IMR-90 (cell line): ENCODE measurements around the gene CERS6. TPM values are rescaled to one million over a fixed set of nuclear protein-coding genes. Genes with fewer than 3 reads are reported as not detected.

Experiments
- ATAC-seq: fragments of 200-7000 bp; cut with Tn5 transposase; 2 replicates; pipeline ENCODE4 v1.9.1; 2020; ENCODE audit warnings: low read depth, mild to moderate bottlenecking, moderate library complexity
- BruUV-seq: library from RNA; stranded (reverse); fragments of 400-500 nt; replicated peaks from 2 replicates; lab custom pipeline; 2021; lab: Mats Ljungman, UMichigan
- CTCF ChIA-PET: fragments of 300-600 bp; formaldehyde crosslinking; extraction: SDS; loops from one replicate; lab custom pipeline; 2021; ENCODE audit warnings: antibody characterized with exemption; lab: Yijun Ruan, JAX
- POLR2A ChIA-PET: fragments of 300-600 bp; sonication (Branson Sonifier 250); formaldehyde crosslinking; loops from one replicate; lab custom pipeline; 2022; ENCODE audit warnings: antibody characterized with exemption; ENCODE audit not compliant: unreplicated experiment; lab: Charles Lee
- DNase-seq: peaks from one replicate; pipeline ENCODE4 v3.0.0; 2013
- H2AFZ ChIP-seq: replicated peaks from 2 replicates; pipeline ENCODE3; 2013; ENCODE audit warnings: low read length, mild to moderate bottlenecking; ENCODE audit not compliant: poor library complexity
- H2AK5ac ChIP-seq: 2 replicates; pipeline ENCODE4 v1.6.1; 2013; ENCODE audit warnings: low read depth, low read length, inconsistent platforms
- H2AK9ac ChIP-seq: replicated peaks from 2 replicates; pipeline ENCODE3; 2013; ENCODE audit warnings: mild to moderate bottlenecking, low read depth, low read length, moderate library complexity; ENCODE audit not compliant: poor library complexity
- H2BK120ac ChIP-seq: 2 replicates; pipeline ENCODE4 v1.6.1; 2013; ENCODE audit warnings: low read depth, low read length, inconsistent platforms
- H2BK15ac ChIP-seq: 3 replicates; pipeline ENCODE4 v1.6.1; 2013; ENCODE audit warnings: low read depth, low read length, inconsistent platforms
- H2BK20ac ChIP-seq: 2 replicates; pipeline ENCODE4 v1.6.1; 2013; ENCODE audit warnings: low read depth, mild to moderate bottlenecking, inconsistent platforms, low read length, moderate library complexity
- H2BK5ac ChIP-seq: 2 replicates; pipeline ENCODE4 v1.6.1; 2013; ENCODE audit warnings: mild to moderate bottlenecking, low read depth, low read length, inconsistent platforms; ENCODE audit not compliant: poor library complexity, severe bottlenecking
- H3K14ac ChIP-seq: replicated peaks from 2 replicates; pipeline ENCODE4 v1.6.1; 2013; ENCODE audit warnings: low read depth, low read length, inconsistent platforms
- H3K18ac ChIP-seq: 2 replicates; pipeline ENCODE4 v1.6.1; 2013; ENCODE audit warnings: low read depth, low read length, control low read depth
- H3K23ac ChIP-seq: 2 replicates; pipeline ENCODE4 v1.6.1; 2013; ENCODE audit warnings: low read depth, low read length, inconsistent platforms
- H3K27ac ChIP-seq: 2 replicates; pipeline ENCODE4 v1.5.1; 2013; ENCODE audit warnings: mild to moderate bottlenecking, control low read depth, low read length; ENCODE audit not compliant: insufficient read depth
- H3K27me3 ChIP-seq: 2 replicates; pipeline ENCODE4 v1.6.1; 2013; ENCODE audit warnings: low read length; ENCODE audit not compliant: control insufficient read depth, insufficient read depth
- H3K36me3 ChIP-seq: 2 replicates; pipeline ENCODE4 v1.6.1; 2013; ENCODE audit warnings: low read length, mixed read lengths; ENCODE audit not compliant: control insufficient read depth, insufficient read depth
- H3K4ac ChIP-seq: 2 replicates; pipeline ENCODE4 v1.6.1; 2013; ENCODE audit warnings: low read depth, low read length, inconsistent platforms
- H3K4me1 ChIP-seq: 2 replicates; pipeline ENCODE4 v1.6.1; 2013; ENCODE audit warnings: low read length, mixed read lengths; ENCODE audit not compliant: control insufficient read depth, insufficient read depth
- H3K4me2 ChIP-seq: 2 replicates; pipeline ENCODE4 v1.6.1; 2013; ENCODE audit warnings: low read depth, mild to moderate bottlenecking, control low read depth, low read length, moderate library complexity
- H3K4me3 ChIP-seq: 2 replicates; pipeline ENCODE4 v1.5.1; 2013; ENCODE audit warnings: low read depth, mild to moderate bottlenecking, control low read depth, low read length, moderate library complexity; ENCODE audit not compliant: insufficient read depth
- H3K56ac ChIP-seq: 2 replicates; pipeline ENCODE4 v1.6.1; 2013; ENCODE audit warnings: low read length, inconsistent platforms; ENCODE audit not compliant: insufficient read depth; ENCODE audit errors: extremely low read depth
- H3K79me1 ChIP-seq, 2 experiments: 2 replicates each; pipeline ENCODE4 v1.6.1; 2013; ENCODE audit warnings: low read length in 2 of 2, inconsistent platforms in 1 of 2, low read depth in 1 of 2
- H3K9ac ChIP-seq: 2 replicates; pipeline ENCODE4 v1.6.1; 2013; ENCODE audit warnings: low read depth, low read length, control low read depth
- H3K9me1 ChIP-seq: 2 replicates; pipeline ENCODE4 v1.6.1; 2013; ENCODE audit warnings: low read length, inconsistent platforms; ENCODE audit not compliant: insufficient read depth
- H3K9me3 ChIP-seq: 2 replicates; pipeline ENCODE4 v1.6.1; 2013; ENCODE audit warnings: low read length; ENCODE audit not compliant: control insufficient read depth, insufficient read depth
- H4K20me1 ChIP-seq: 2 replicates; pipeline ENCODE4 v1.6.1; 2013; ENCODE audit warnings: low read length, inconsistent platforms; ENCODE audit not compliant: insufficient read depth
- H4K5ac ChIP-seq: 2 replicates; pipeline ENCODE4 v1.6.1; 2013; ENCODE audit warnings: mild to moderate bottlenecking, low read depth, low read length, control low read depth
- H4K8ac ChIP-seq, 2 experiments: 2 replicates each; pipeline ENCODE4 v1.6.1; 2013; ENCODE audit warnings: low read depth in 2 of 2, low read length in 2 of 2, control low read depth in 1 of 2, inconsistent platforms in 1 of 2
- H4K91ac ChIP-seq: 2 replicates; pipeline ENCODE4 v1.6.1; 2013; ENCODE audit warnings: low read depth, low read length, inconsistent platforms; ENCODE audit not compliant: insufficient read depth
- CHD1 ChIP-seq: IDR thresholded peaks from 2 replicates; pipeline ENCODE4 v1.6.1; 2012; ENCODE audit warnings: low read depth, low read length, improper control_type of control experiment
- FOS ChIP-seq: fragments of 150-350 bp; IDR thresholded peaks from 2 replicates; pipeline ENCODE4 v1.6.1; 2016; ENCODE audit warnings: low read depth, low read length
- MXI1 ChIP-seq: IDR thresholded peaks from 2 replicates; pipeline ENCODE4 v1.6.1; 2012; ENCODE audit warnings: low read depth, mild to moderate bottlenecking, low read length, moderate library complexity, borderline replicate concordance
- POLR2A ChIP-seq: IDR thresholded peaks from 2 replicates; pipeline ENCODE4 v1.6.1; 2012; ENCODE audit warnings: mild to moderate bottlenecking, low read depth, low read length
- SMC3 ChIP-seq: fragments of 150-350 bp; IDR thresholded peaks from 2 replicates; pipeline ENCODE4 v1.6.1; 2016; ENCODE audit warnings: low read depth, mild to moderate bottlenecking, antibody characterized with exemption, low read length, moderate library complexity
- whole genome bisulfite sequencing, 2 experiments: methylation state at CpG; one replicate each; pipeline versions ENCODE4 v1.1.5 to v1.1.7; 2013; ENCODE audit warnings: missing lambda C conversion rate in 2 of 2; ENCODE audit not compliant: insufficient read length in 1 of 2; ENCODE audit errors: extremely low coverage in 2 of 2; 5-methylcytosine and 5-hydroxymethylcytosine counted together
- dilution Hi-C: fragments of 300-500 bp; cut with HindIII; formaldehyde crosslinking; loops from one replicate; pipeline ENCODE4 v1.14.3; 2018; ENCODE audit warnings: low sequenced_read_pairs; ENCODE audit not compliant: unreplicated experiment
- in situ Hi-C: fragments of 300-500 bp; cut with MboI; formaldehyde crosslinking; loops from 3 replicates; pipeline ENCODE4 v1.14.3; 2019; ENCODE audit warnings: low sequenced_read_pairs, inconsistent platforms, mixed read lengths
- intact Hi-C: fragments of 100-400 bp; cut with micrococcal nuclease; formaldehyde crosslinking; loops from 2 replicates; pipeline ENCODE4 v1.10.0; 2022
- polyA plus RNA-seq, 3 experiments: library from polyadenylated mRNA; depleted of rRNA; stranded (reverse); fragments of >200 nt; gene quantifications; 2 replicates each; pipeline ENCODE4 v1.2.3, GENCODE V29; 2012; ENCODE audit warnings: low replicate concordance in 1 of 3
- total RNA-seq: library from RNA; depleted of rRNA; stranded (reverse); fragments of >200 nt; gene quantifications from 2 replicates; pipeline ENCODE4 v1.2.3, GENCODE V29; 2012
- TF ChIP-seq, protein P1 (sequence below): fragments of 150-350 bp; IDR thresholded peaks from 2 replicates; pipeline ENCODE4 v1.6.1; 2016; ENCODE audit warnings: low read depth, mild to moderate bottlenecking, low read length, moderate library complexity, borderline replicate concordance

CERS6 gene
- total and polyA plus RNA-seq, 2 of the 4 experiments (the other 2 are of a cell fraction) = 2.1 to 5.7 TPM

- no peaks in the 10 kb centered on the region for H4K20me1 ChIP-seq
- BruUV-seq = no TSS peak
Observed at GRCh38 chr2:168429988-168430387, 26.1 kb upstream of the CERS6 start.

More at GRCh38 chr2:168429988-168430387, 26.1 kb upstream of the CERS6 start:
- Histone ChIP-seq H3K14ac (no peak overlapping the region), H3K4me3 (no peak overlapping the region), H3K23ac (no peak overlapping the region), H3K9ac (no peak overlapping the region), H2AK5ac (no peak overlapping the region), H2BK20ac (no peak overlapping the region), H4K91ac (no peak overlapping the region), H3K4me2 (no peak overlapping the region), H2BK5ac (no peak overlapping the region), H3K18ac (no peak overlapping the region), H3K36me3 (no peaks in the 10 kb centered on the region), H4K8ac (no peak overlapping the region), H3K4me1 (no peaks in the 10 kb centered on the region), H2AK9ac (no peak overlapping the region), H2BK15ac (no peak overlapping the region), H3K56ac (no peak overlapping the region), H3K9me3 (no peaks in the 10 kb centered on the region), H3K4ac (no peak overlapping the region), H4K5ac (no peak overlapping the region), H2BK120ac (no peak overlapping the region), H2AFZ (no peak overlapping the region), H3K79me1 (no peaks in the 10 kb centered on the region), H3K27ac (no peak overlapping the region), H3K9me1 (no peaks in the 10 kb centered on the region), H3K27me3 (peaks cover 2% of the 10 kb centered on the region; the same call in 1 of the 2 replicates)
- WGBS, 2 experiments = 90% methylated on average over 2 of the region's 6 CpGs; no CpG with 5 or more reads in 1 of the 2 experiments
- POLR2A ChIA-PET = no interaction called here
- intact Hi-C loops (no loop called here), dilution Hi-C loops (no loop called here), in situ Hi-C loops (no loop called here)
- ATAC-seq (no peak), DNase-seq (no peak)
- TF ChIP-seq CHD1 (no peak), POLR2A (no peak), SMC3 (no peak), MXI1 (no peak), FOS (no peak)
- TF ChIP-seq, protein P1, sequence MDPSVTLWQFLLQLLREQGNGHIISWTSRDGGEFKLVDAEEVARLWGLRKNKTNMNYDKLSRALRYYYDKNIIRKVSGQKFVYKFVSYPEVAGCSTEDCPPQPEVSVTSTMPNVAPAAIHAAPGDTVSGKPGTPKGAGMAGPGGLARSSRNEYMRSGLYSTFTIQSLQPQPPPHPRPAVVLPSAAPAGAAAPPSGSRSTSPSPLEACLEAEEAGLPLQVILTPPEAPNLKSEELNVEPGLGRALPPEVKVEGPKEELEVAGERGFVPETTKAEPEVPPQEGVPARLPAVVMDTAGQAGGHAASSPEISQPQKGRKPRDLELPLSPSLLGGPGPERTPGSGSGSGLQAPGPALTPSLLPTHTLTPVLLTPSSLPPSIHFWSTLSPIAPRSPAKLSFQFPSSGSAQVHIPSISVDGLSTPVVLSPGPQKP = no peak
- CTCF ChIA-PET = no interaction called here
